Keratinocyte (primary cell): ENCODE data around the gene RASA3.

Source experiments
- CTCF ChIP-seq, 3 experiments: IDR thresholded peaks in 1 of 3; conservative IDR thresholded peaks in 1 of 3; optimal IDR thresholded peaks in 1 of 3; 2 replicates in 2 of 3; 3 replicates in 1 of 3; pipeline versions ENCODE3 to v1.5.1; 2011; ENCODE audit warnings: low read length in 3 of 3, mild to moderate bottlenecking in 3 of 3, moderate library complexity in 2 of 3, control low read depth in 1 of 3, inconsistent platforms in 1 of 3; ENCODE audit not compliant: insufficient read depth in 2 of 3; ENCODE audit errors: extremely low read depth in 1 of 3
- EZH2 ChIP-seq: IDR thresholded peaks from one replicate; pipeline ENCODE4 v1.6.1; 2012; ENCODE audit warnings: inconsistent platforms, mild to moderate bottlenecking, low read length, moderate library complexity

- TF ChIP-seq CTCF (optimal IDR thresholded peaks at IDR 0.05 in 1 of 3, IDR thresholded peaks at IDR 0.05 in 1 of 3, conservative IDR thresholded peaks at IDR 0.05 in 1 of 3; ENCODE audit: extremely low read depth in 1 of 3, insufficient read depth in 2 of 3, low read length in 3 of 3) (no peak), EZH2 (no peak)
Observed at GRCh38 chr13:114089341-114089740, 43.1 kb downstream of the RASA3 start.
